NCI-H2196 treated with DMSO at 0.1 percent for 48 hours (cell line): ENCODE results near the gene GLIS1.

Source experiments
- DNase-seq: peaks from one replicate; lab custom pipeline; 2025; ENCODE audit not compliant: unreplicated experiment; lab: John Stamatoyannopoulos, UW

GLIS1 gene

GRCh38 chr1:53736290-53736689 lies 2.7 kb downstream of the GLIS1 start:
- no peak for DNase-seq

- DNase-seq, result no peak
Measured at GRCh38 chr1:53735681-53736080, 3.3 kb downstream of the GLIS1 start.

- no peak for DNase-seq
Measured at GRCh38 chr1:53735261-53735660, 3.7 kb downstream of the GLIS1 start.

GRCh38 chr1:53734650-53735211 lies 4.2 kb downstream of the GLIS1 start:
- DNase-seq, result peak; percentile 18

GRCh38 chr1:53733975-53734649 lies 4.9 kb downstream of the GLIS1 start:
- no peak for DNase-seq

- no peak for DNase-seq
Measured at GRCh38 chr1:53733447-53733931, 5.5 kb downstream of the GLIS1 start.

GRCh38 chr1:53732912-53733317 lies 6.0 kb downstream of the GLIS1 start:
- no peak for DNase-seq

GRCh38 chr1:53732409-53732808 lies 6.6 kb downstream of the GLIS1 start:
- no peak for DNase-seq

- no peak for DNase-seq
Measured at GRCh38 chr1:53731779-53732305, 7.1 kb downstream of the GLIS1 start.

- no peak for DNase-seq
Measured at GRCh38 chr1:53731043-53731600, 7.8 kb downstream of the GLIS1 start.

GRCh38 chr1:53730224-53730865 lies 8.6 kb downstream of the GLIS1 start:
- DNase-seq, result no peak

GRCh38 chr1:53729456-53730223 lies 9.3 kb downstream of the GLIS1 start:
- DNase-seq, result no peak

- DNase-seq, result no peak
Measured at GRCh38 chr1:53728702-53729455, 10.1 kb downstream of the GLIS1 start.

GRCh38 chr1:53728196-53728595 lies 10.8 kb downstream of the GLIS1 start:
- no peak for DNase-seq

- DNase-seq, result no peak
Measured at GRCh38 chr1:53727461-53728092, 11.4 kb downstream of the GLIS1 start.

- DNase-seq, result no peak
Measured at GRCh38 chr1:53726009-53726600, 12.9 kb downstream of the GLIS1 start.

GRCh38 chr1:53725238-53725689 lies 13.7 kb downstream of the GLIS1 start:
- no peak for DNase-seq

- no peak for DNase-seq
Measured at GRCh38 chr1:53722025-53722424, 16.9 kb downstream of the GLIS1 start.

- no peak for DNase-seq
Measured at GRCh38 chr1:53721088-53721487, 17.9 kb downstream of the GLIS1 start.
